GM18502 (cell line): ENCODE data around the gene RBP5.

Experiments
- ATAC-seq: cut with Tn5 transposase; IDR thresholded peaks from one replicate; pipeline ENCODE4 v1.9.1; 2021; ENCODE audit warnings: mild to moderate bottlenecking; ENCODE audit not compliant: unreplicated experiment, poor library complexity

The RBP5 gene

DNA sequence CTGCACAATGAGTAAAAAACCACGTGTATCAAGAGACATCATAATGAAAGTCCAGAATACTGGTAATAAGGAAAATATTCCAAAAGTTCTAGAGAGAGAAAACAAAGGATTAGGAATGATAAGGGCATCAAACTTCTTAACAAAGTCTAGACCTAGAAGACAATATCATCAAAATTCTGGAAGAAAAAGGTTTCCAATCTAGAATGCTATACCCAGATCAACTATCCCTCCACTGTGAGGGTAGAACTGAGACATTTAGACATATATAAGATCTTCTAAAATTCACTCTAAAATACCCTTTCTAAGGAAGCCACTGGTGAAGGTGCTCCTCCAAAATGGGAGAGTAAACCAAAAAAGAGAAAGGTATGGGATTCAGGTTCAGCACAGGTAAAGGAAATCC is 22.6 kb downstream of the RBP5 start:
- no peak for ATAC-seq

DNA sequence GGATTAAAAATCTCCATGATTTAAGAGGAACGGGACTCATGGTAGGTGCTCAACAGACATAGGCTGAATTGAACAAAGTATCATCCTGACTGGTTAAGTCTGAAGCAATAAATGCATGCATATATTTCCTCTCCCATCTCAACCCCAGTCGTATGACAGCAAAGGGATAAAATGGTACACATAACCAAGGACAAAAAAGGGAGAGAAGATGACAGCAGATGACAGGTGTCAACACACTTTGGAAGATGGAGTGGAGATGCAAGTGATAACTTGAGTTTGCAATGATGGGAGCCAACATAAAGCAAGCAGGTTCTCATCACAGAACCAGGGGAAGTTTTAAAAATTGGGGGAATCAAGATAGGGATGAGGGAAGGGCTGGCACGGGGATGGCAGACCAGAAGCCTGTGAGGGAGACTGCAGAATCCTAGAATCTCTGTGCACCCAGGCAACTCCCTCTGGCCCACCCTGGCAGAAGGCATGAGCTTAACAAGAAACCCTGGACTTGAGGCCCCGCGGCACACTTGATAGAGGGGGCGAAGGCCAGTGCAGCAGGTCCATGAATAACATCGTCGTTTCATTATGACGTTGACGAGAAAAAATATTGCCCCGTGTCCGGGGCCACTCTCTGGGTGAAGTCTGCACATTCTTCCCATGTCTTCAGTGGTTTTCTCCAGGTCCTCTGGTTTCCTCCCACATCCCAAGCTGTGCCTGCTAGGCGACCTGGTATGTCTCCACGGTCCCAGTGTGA is 24.7 kb downstream of the RBP5 start:
- ATAC-seq: no peak

DNA sequence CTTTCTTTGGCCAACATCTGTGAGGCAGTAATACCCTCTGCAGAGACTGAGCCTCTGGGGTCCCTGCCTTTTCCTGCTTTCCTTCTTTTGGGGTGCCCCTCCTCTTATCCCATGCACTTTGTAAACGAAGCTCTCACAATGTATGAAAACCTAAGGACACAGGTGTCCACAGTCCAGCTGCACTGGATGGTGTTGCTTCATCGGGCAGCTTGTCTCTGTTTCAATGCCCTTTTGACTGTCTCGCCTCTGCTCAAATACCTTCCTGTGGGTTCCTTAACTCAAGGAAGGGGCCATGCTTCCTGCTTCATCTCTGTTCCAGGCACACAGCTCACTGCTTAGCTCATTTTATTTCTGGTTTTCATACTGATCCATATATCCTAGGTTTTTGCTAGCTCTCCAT is 26.1 kb downstream of the RBP5 start:
- ATAC-seq: no peak

DNA sequence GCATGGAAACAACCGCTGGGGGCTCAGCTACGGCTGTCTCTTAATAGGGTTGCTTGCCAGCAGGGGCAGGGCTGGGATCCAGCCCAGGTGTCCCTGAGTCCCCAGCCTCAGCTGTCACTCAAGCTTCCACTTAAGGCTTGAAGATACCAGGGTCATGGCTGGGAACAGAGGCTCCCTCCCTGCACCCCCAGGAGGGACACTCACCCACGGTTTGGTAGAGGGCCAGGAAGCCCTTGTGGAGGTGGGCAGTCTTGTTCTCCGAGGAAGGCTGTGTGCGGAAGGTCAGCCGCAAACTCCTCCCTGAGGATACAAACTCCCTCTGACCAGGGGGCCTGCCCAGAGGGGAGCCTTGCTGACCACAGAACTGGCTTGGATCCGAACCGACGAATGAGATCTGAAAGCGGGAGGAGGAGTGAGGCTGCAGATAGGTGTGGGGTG is 27.0 kb downstream of the RBP5 start:
- no peak for ATAC-seq

GRCh38 chr12:7101047-7101693 is 27.5 kb downstream of the RBP5 start:
- ATAC-seq: no peak

DNA sequence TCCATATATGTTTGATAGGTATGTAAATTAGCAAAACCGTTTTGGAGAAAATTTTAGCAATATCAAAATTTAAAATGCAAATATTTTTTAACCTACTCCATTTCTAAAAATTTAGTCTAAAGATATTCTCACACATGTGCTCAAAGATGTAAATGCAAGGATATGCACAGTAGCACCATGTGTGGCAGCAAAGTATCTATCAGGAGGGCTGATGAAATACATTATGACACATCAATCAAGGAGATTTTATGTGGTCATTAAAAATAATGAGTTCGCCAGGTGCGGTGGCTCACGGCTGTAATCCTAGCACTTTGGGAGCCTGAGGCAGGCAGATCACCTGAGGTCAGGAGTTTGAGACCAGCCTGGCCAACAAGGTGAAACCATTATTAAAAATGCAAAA is 28.4 kb downstream of the RBP5 start:
- ATAC-seq: no peak

DNA sequence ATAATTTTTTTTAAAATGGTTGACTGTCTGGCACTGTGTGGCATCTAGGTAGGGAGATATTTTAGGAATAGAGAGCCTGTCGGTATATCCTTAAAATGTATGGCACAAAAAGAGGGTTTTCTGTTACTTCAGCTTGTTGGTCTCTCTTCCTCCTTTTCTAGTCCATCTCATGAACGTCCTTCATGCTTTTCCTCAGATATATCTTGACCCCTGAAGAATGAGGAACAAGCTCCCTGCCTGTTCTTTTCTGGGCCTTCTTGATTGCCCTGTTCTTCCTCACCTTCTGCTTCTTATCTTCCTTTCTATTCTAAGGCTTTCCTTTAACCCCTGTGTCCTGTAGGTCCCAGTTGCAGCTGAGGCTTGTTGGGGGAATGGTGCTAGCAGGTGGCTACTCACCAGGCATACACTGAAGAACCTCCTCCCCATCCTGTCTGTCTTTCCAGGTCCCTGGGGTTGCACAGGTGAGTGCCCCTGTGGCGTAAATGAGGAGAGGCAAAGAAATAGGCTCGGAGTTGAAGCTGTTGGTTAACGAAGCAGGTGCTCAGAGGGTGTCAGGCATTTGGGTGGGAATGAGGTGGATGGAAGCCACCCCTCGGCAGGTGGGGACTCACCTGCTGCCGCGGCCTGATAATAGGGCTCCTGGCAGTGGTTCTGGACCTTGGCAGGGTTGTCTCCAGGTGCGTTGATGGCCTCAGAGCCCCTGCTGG is 29.2 kb downstream of the RBP5 start:
- ATAC-seq: no peak

- no peak for ATAC-seq
Measured at GRCh38 chr12:7096979-7097378, 31.7 kb downstream of the RBP5 start.

DNA sequence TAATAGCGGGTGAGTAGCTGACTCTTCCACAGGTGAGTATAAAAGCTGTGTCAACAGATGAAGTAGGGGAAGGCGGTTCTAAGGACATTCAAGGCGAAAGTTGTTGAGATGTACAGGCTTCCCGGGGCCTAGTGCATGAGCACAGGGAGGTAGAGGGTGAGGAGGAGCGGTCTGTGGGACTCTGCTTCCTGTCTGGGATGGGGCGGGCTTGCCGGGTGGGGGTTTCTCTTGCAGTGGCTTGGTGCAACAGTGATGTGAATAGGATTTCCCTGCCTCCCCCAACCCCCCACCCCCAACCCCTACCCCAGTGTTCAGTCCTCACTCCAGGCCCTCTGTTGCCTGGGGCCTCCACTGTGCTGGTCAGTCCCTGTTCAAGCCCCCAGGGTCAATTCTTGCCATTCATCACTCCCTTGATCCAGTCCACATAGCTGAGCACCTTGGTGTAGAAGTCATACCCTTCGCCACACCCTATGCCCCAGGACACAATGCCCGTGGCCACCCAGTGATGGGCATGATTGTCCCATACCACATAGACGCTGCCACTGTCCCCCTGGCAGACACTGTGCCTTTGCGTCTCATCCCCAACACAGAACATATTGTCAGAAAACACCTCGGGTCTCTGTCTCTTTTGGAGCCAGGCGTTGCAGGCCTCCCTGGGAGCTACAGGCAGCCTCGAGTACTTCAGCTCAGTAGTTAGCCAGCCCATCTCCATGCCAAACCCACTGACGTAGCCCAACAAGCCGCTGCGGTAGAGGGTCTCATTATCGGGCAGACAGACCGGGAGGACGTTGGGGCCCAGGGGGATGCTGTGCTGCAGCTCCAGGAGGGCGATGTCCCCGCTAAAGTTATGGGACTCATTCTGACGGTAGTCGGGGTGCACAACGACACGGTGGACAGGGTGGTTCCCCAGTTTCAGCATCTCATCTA is 32.4 kb downstream of the RBP5 start:
- no peak for ATAC-seq

DNA sequence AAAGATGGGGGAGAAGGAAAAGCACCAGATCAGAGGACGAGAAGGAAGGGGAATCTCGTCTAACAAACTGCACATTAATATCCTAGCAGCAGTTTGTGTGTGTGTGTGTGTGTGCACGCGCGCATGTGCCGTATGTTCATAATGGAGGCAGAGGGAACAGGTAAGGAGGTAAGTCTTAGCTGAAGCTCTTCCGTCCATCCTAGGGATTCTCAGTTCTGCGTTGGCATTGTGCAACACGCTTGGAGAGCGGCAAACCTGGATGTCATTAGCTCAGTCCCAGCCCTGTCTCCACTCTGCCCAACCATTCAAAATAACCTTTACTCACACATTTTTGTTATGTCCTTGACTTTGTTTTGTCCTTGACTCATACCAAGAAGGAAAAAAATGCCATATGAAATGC is 34.8 kb downstream of the RBP5 start:
- ATAC-seq: no peak

DNA sequence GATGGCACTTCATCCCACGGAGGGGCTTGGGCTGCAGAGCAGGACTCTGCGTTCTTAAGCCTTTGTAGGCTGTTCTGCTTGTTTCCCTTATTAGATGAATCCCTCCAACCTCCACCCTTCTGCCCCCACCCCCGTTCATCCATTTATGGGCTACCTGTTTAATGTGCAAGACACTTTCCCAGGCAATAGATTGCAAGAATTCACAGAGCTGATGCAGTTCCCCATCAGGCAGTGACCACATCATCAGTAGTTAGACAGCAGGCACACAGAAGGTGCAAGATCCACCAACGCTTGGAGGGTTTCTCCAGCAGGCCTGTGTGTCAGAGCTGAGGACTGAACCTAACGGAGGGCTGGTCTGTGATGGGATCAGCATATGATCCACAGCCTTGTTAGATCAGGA is 35.2 kb downstream of the RBP5 start:
- no peak for ATAC-seq

DNA sequence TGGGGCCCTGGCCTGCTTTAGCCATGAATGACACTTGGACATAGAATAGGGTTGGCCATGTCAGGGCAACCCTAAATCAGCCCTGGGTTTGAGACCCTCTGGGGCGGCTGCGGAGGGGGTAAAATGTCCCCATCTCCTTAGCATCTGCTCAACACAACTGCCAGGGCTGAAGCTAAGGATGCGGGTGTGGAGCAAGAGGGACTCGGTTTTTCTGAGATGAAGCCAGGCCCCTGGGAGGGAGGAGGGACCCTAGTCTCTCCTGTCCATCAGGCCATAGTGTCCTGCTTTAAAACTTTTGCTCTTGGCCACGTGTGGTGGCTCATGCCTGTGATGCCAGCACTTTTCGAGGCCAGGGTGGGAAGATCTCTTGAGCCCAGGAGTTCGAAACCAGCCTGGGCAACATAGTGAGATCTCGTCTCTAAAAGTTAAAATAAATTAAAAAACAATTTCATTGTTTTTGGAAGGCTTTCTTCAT is 35.7 kb downstream of the RBP5 start:
- ATAC-seq: no peak

GRCh38 chr12:7092229-7092985 is 36.3 kb downstream of the RBP5 start, which contains the start of gene C1R:
Gene C1R, minus strand, starts transcription at chr12:7092445. Its CDS starts 57 bp downstream, at chr12:7092388.
- no peak for ATAC-seq

DNA sequence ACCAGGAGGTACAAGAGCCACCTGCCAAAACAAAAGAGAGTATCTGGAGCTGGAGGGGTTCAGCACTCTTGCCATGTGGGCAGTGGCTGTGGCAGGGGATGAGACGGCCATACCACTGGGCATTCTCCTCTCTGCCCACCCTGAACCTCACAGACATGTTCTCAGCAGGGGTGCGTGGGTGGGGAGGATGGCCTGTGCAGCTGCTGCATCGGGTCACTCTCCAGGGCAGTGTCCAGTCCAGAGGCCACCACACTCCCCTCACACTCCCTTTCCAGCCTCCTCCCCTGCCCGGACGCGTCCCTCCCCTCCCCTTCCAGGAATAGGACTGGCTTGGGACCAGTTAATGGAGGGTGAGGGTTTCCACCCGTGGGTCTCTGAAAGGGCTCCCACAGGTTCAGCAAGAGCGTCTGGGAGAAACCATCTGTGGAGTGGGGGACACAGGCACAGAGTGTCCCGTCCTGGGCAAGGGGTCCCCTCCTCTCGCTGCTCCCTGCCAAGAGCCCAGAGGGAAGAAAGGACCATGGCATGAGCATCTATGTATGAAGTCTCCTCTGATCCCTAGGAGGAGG is 36.9 kb downstream of the RBP5 start:
- ATAC-seq: no peak

GRCh38 chr12:7091171-7091570 is 37.5 kb downstream of the RBP5 start:
- ATAC-seq: no peak

DNA sequence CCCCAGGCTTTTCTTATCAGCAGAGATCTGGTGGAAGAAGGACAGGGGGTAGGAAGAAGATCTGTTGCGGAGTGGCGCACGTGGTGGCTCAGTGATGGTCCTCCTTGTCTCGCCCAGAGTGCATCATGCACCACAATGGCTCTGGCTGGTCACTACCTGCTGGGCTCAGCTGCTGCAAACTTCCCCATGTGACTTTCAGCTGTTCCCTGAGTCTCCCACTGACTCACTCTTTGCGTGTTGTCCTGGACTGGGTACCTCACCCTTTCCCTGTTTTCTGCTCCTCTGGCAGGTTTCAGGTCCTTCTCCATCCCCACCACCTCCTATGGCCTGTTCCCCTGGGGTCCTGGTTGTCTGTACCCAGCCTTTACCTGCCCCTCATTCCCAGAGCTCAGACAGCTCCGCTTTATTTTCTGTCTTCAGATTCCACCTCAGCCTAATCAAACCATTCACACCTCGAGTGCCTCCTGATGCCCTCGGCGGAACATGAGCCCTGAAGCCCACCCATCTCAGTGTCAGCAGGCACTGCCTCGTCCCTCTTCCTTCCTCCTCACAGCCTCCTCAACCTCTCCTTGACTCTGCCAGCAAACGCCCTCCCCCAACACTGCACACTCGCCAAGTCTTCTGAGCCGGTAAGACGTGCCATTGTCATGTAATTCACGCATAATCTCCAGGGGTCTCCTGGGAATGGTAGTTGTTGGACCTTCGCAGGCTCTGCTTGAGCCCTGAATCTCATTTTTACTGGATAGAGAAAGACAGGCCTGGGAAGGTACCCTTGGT is 38.3 kb downstream of the RBP5 start:
- ATAC-seq: no peak

- no peak for ATAC-seq
Measured at GRCh38 chr12:7089196-7089871, 39.4 kb downstream of the RBP5 start.

- ATAC-seq: no peak
Measured at GRCh38 chr12:7083125-7083524, 45.6 kb downstream of the RBP5 start.
